NT2/D1 (cell line): ENCODE measurements around the gene TNS1.

ENCODE experiments used
- YY1 ChIP-seq: IDR thresholded peaks from 2 replicates; pipeline ENCODE4 v1.6.1; 2011; ENCODE audit not compliant: insufficient read length, insufficient read depth
- ZNF274 ChIP-seq: IDR thresholded peaks from 2 replicates; pipeline ENCODE4 v1.6.1; 2011; ENCODE audit warnings: mild to moderate bottlenecking, low read depth, low read length

- TF ChIP-seq YY1 (no peak), ZNF274 (no peak)
Observed at GRCh38 chr2:217986256-217986961, 16.4 kb downstream of the TNS1 start.
